ENCODE data around the gene TBC1D2B.

Gene TBC1D2B

GRCh38 chr15:78052001-78052401 lies 25.5 kb downstream of the TBC1D2B start:
- peak; percentile 2 for DNase-seq

- DNase-seq, result no peak
Measured at GRCh38 chr15:78051596-78051995, 25.9 kb downstream of the TBC1D2B start.

- no peak for DNase-seq
Measured at GRCh38 chr15:78050826-78051225, 26.7 kb downstream of the TBC1D2B start.

- no peak for DNase-seq
Measured at GRCh38 chr15:78050441-78050809, 27.1 kb downstream of the TBC1D2B start.

- no peak for DNase-seq
Measured at GRCh38 chr15:78049691-78050440, 27.6 kb downstream of the TBC1D2B start.

GRCh38 chr15:78048628-78048920 lies 28.9 kb downstream of the TBC1D2B start:
- DNase-seq, result no peak

GRCh38 chr15:78047761-78048627 lies 29.5 kb downstream of the TBC1D2B start:
- no peak for DNase-seq

- peak; percentile 38 for DNase-seq
Measured at GRCh38 chr15:78046796-78047341, 30.6 kb downstream of the TBC1D2B start.

- DNase-seq, result no peak
Measured at GRCh38 chr15:78045189-78045588, 32.3 kb downstream of the TBC1D2B start.

- no peak for DNase-seq
Measured at GRCh38 chr15:78044407-78045155, 32.9 kb downstream of the TBC1D2B start.

- no peak for DNase-seq
Measured at GRCh38 chr15:78041946-78042345, 35.6 kb downstream of the TBC1D2B start.

GRCh38 chr15:78040653-78041244 lies 36.8 kb downstream of the TBC1D2B start:
- no peak for DNase-seq

- DNase-seq, result no peak
Measured at GRCh38 chr15:78038585-78039247, 38.8 kb downstream of the TBC1D2B start.

- DNase-seq, result no peak
Measured at GRCh38 chr15:78037779-78038305, 39.7 kb downstream of the TBC1D2B start.

- DNase-seq, result no peak
Measured at GRCh38 chr15:78037328-78037727, 40.2 kb downstream of the TBC1D2B start.

- no peak for DNase-seq
Measured at GRCh38 chr15:78035861-78036476, 41.5 kb downstream of the TBC1D2B start.

- no peak for DNase-seq
Measured at GRCh38 chr15:78035321-78035751, 42.2 kb downstream of the TBC1D2B start.

- DNase-seq, result peak; percentile 20
Measured at GRCh38 chr15:78034495-78035191, 42.9 kb downstream of the TBC1D2B start.

- DNase-seq, result no peak
Measured at GRCh38 chr15:78033864-78034263, 43.6 kb downstream of the TBC1D2B start.

GRCh38 chr15:78032671-78033070 lies 44.8 kb downstream of the TBC1D2B start:
- DNase-seq, result no peak

GRCh38 chr15:78024883-78025282 lies 52.6 kb downstream of the TBC1D2B start:
- DNase-seq, result no peak

All from DMS79 treated with DMSO at 0.1 percent for 48 hours (cell line).